EL (cell line): ENCODE data around the gene GABBR2.

Experiments used
- DNase-seq: peaks from one replicate; pipeline ENCODE4 v3.0.0-alpha.2; 2016

Gene GABBR2

DNA sequence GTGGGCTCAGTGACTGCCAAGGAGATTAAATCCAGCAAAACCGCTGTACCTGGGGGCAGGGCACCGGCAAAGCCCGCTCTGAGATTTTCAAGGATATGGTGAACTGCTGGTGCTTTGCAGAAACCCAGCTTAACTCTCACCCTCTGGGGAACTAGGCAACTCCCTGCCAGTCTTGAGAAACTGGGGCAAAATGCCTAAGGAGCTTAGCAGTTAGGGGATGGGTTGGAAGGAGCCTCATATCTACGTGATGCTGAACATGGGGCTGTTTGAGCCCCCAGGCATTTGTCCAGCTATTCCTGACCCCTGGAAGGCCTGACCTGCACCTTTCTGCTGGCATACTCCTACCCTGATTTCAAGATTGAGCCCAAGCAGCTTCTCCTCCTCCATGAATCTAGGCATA lies 344.6 kb downstream of the GABBR2 start:
- DNase-seq = no peak

DNA sequence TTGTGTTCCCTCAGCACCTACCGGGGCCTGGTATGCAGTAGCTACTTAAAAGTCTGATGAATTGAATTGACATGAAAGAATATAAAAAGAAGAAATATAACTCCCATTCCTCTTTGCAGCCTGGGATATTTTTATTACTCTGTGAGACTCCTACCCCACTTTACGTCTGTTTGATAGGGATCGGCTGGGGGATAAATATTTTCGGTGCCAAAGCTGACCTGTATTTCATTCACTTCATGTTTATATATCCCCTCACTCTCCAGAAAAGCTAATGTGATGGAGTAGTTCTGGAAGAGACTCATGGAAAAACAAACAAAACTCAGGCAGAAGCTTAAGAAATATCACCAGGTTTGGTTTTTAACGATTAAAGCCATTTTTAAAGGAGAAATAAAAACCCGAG lies 345.1 kb downstream of the GABBR2 start:
- DNase-seq = no peak

DNA sequence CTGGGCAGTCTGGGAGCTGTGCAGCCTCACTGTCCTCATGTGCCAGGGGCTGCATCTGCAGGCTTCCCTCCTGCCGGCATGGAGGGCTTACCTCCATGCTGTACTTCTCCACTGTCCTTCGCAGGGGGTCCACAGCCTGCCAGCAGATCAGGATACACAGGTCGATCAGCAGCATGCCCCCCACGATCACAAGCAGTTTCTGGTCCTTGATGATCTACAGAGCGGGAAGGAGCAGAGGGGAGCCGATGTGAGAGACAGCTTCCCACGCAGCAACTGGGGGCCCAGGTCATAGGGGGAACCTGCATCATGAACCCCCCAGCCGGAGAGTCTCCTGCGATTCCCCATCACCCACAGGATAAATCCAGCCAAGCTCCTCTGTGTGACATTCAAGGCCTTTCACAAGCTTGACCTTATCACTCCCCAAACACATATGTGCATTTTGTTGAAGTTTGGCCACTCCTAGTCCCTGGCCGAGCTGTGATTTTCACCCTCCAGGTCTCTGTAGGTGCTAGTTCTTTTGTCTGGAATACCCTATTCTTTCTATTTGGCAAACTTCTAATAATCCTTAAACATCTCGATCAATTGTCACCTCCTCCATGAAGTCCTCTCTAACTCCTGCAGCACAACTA lies 346.0 kb downstream of the GABBR2 start:
- no peak for DNase-seq

DNA sequence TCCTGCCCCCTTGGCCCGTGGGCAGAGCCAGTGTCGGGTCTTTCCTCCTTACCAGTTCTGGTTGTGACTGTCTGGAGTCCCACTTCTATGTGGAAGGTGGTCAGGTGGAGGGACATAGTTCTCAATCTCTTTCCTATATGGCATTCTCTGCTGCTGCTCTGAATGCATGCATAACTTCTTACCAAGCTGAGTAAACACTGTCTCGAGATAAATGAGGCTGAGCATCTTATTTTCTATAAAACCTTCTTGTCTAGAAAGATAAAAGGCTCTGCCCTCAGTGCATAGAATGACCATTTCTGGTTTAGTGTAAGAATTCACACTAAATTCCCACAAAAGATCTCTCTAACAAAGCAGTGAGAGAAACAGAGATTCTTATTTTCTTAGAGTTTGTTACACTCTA lies 347.1 kb downstream of the GABBR2 start:
- no peak for DNase-seq

DNA sequence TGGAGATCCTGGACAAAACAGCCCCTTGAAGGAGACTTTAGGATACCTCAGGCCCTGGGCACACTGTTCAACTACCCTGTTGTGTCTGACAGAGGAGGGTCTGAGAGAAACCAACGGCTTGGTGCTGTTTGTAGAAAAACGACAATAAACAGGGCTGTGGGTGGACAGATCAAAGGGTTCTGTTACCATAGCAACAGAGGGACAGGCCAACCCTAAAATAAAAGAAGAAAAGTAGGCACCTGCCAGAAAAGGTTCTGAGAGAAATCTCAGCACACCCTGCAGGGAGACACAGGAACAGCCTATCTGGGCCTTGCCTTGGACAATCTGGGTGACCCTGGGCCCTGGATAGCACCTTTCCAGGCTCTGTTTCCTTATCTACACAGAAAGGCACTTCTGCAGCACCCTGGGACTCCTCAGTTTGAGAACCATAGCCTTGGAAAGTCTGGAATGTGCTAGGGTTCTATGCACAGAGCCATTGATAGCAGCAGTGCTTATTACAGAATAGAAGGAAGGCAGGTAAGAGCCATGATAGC lies 348.5 kb downstream of the GABBR2 start:
- no peak for DNase-seq

DNA sequence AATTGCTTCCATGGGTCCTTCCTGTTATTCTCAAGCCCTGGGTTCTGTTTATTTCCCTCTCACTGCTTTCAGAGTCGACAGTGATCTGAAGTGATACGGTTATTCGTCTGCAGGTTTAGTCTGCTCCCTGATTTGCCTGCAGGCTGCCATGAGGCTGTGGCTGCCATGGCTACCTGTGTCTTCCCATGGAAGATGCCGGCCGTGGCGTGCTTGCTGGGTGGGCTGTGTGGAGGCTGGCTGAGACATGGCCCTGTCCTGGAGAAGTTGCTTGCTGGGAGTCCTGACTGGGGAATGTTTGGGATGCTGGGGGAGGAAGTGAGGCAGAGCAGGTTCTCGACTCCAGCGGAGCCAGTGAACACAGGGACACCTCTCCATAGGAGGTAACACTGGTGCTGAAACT lies 349.2 kb downstream of the GABBR2 start:
- DNase-seq = no peak

DNA sequence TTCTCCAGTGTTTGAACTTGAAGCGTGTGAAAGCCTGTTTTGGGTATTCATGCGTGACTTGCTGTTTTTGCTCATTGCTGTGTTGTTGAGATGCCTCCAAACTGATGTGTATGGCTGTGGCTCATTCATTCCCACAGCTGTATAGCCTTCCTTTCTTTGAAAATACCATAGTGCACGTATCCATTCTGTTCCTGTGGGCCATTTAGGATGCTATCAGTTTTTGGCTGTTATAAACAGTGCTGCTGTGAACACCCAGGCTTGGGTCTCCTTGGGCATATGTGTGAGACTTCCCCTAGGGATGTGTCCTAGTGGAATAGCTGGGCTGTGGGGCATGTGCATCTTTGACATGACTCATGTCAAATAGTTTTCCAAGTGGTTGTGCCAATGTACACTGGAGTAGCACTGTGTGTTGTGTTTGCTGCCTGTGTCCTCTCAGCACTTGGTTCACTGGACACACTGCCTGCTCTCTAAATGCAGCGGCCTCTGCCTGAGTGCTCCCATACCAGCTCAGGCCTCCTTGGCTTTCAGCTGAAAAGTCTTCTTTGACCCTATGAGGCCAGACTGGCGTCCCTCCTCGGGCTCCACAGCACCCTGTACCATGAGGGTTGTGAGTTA lies 350.7 kb downstream of the GABBR2 start:
- DNase-seq = peak; percentile 70

DNA sequence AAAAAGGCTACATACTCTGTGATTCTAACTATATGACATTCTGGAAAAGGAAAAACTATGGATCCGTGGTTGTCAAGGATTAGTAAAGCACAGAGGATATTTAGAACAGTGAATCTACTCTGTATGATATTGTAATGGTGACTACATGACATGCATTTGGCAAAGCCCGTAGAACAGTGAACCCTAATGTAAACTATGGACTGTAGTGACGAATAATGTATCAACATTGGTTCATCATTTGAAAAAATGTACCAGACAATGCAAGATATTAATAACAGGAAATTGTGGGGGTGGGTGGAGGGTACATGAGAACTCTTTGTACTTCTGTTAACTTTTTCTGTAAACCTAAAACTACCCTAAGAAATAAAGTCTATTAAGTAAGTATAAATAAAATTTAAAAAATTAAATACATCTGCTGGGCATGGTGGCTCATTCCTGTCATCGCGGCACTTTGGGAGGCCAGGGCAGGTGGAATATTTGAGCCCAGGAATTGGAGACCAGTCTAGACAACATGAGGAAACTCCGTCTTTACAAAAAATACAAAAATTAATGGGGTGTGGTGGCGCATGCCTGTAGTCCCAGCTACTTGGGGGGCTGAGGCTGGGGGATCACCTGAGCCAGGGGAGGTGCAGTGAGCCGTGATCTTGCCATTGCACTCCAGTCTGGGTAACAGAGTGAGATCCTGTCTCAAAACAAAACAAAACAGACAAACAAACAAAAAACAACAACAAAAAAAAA lies 351.6 kb downstream of the GABBR2 start:
- DNase-seq = peak; percentile 29

DNA sequence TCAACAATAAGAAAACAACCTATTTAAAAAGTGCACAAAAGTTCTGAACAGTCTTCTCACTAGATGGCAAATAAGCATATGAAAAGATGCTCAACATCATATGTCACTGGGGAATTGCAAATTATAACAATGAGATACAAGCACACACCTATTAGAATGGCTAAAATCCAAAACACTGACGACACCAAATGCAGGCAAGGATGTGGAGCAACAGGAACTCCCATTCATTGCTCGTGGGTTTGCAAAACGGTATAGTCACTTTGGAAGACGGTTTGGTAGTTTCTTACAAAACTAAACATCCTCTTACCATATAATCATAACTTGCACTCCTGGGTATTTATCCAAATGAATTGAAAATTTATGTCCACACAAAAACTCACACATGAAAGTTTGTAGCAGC lies 352.4 kb downstream of the GABBR2 start:
- DNase-seq = no peak

DNA sequence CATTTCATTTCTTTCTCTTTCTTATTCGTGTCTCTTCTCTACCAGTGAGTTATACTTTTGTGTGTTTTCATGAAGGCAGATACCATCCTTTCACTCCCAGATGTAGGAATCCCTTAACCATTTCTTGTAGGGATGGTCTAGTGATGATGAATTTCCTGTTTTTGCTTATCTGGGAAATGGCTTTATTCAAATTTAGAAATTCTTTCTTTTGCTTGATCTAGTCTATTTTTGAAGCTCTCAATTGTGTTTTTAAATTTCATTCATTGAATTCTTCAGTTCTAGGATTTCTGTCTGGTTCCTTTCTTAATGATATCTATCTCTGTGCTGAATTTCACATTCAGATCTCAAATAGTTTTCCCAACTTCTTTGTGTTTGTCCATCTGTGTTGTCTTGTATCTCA lies 357.4 kb downstream of the GABBR2 start:
- no peak for DNase-seq

DNA sequence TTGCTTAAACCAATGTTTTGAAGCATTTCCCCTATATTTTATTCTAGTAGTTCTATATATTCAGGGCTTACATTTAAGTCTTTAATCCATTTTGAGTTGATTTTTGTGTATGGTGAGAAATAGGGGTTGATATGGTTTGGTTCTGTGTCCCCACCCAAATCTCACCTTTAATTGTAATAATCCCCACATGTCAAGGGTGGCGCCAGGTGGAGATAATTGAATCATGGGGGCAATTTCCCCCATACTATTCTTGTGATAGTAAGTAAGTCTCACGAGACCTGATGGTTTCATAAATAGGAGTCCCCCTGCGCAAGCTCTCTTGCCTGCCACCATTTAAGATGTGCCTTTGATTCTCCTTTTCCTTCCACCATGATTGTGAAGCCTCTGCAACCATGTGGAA lies 361.1 kb downstream of the GABBR2 start:
- no peak for DNase-seq

DNA sequence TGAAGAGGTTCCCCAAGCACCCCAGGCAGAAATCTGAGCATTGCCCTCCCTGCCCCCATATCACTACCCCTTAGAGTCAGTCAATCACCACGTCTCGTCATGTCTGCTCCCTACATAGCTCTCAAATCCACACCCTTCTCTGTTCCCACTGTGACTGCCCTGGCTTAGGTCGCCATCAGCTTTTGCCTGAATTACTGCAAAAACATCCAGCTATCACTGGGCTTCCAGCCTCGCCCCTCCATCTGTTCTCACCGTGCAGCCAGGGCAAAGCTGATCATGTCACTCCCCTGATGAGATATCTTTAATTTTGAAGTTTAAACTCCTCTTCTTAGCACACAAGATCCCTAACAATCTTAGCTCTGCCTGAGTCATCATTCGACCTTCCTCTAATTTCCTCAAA lies 363.7 kb downstream of the GABBR2 start:
- no peak for DNase-seq

DNA sequence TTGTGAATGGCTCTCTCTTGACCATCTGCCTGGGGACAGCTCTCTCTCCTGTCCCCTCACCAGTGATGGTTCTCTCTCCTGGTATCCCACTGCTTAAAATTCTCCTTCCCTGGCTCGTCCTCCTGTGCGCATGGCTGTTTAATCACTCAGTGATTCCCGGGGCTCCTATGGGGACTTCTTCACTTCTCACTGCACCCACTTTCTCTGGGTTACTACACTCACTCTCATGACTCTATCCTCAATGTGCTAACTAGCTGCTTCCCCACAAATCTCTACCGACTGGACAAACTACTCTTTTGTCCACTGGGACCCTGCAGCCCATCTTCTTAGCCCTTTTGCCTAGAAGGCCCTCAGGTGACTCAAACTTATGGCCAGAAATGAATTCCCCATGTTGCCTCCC lies 364.2 kb downstream of the GABBR2 start:
- no peak for DNase-seq

DNA sequence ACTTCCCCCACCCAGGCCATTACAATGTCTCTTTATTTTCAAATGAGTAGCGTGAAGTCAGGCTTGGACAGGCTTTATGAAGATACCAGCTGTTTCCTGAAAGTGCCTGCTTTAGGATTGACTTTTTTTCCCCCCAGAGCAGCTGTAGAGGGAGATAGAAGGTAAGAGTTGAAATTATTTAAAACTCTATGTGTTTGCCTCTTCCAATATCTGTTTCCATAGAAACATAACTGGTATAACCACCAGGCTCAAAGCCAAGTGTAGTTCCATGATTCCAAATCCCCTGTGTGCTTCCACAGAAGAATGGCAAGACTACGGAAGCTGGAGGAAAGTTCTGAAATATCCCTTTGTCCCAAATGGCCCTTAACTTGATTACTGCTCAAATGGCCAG lies 365.9 kb downstream of the GABBR2 start:
- DNase-seq = no peak

DNA sequence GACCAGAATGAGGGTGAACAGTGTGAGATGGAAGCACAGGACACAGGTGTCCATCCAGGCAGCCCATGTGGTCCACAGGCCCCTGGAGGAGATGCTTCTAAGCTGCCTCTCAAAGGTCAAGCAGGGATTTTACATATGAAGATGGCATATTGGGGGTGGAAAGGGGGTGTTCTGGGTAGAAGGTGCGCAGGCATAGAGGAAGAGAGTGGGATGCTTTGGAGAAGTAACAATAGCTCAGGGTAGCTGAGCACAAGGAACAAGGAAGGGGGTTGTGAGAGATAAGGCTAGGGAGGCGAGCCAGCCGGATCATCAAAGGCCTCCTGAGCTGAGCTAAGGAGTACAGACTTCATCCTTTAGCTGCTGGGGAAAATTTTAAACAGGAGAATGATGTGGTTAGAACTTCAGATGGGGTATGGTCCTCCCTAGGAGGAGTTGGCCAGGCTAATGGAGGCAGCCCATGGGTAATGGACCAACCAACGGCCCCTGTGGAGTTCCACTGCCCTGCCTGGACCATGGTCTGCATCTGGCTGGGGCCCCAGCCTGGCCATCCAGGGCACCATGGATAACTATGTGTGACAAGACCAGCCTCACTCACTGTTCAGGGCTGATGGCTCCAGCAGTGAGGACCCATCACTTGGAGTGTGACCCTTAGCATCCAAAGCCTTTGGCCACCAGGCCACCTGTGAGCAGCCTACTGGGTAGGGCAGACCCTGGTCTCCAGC lies 366.5 kb downstream of the GABBR2 start:
- DNase-seq = no peak

DNA sequence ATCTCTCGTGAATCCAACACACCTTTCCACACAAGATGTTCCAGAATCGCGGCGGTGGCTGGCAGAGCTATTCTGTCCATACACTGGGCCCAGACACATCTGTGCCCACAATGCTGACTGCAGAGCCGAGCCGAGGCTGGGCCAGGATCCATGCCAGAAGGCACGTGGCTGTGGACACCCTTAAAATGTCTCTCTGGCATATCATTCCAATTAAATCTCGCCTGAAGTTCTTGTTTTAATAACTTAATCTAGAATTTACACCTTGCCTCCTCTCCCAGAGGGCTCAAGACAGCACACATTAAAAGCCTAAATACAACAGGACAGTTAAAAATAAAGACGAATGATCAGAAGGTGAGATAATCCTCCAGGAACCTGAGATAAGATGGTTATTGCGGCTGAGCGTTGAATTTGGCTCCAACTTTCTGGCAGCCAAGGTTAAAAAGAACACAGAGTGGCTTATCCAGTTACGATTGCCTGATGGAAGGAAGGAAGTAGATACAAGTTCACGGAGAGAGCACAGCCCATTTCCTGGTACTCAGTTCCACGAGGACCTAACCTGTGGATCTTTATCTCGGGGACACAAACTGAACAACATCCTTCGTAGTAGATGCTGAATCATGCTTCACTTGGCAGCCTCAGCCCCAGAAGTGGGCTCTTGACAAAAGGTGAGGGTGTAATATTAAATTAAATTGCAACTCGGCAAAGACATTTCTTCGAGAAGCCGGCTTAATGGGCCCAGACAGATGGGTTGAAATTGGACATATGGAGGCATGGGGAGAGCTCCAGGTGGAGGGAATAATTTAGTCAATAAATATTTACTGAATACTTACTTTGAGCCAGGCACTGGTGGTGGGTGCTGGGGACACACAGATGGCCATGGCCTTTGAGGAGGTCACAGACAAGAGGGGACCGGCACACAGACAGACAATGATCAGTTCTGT lies 367.3 kb downstream of the GABBR2 start:
- DNase-seq = no peak

DNA sequence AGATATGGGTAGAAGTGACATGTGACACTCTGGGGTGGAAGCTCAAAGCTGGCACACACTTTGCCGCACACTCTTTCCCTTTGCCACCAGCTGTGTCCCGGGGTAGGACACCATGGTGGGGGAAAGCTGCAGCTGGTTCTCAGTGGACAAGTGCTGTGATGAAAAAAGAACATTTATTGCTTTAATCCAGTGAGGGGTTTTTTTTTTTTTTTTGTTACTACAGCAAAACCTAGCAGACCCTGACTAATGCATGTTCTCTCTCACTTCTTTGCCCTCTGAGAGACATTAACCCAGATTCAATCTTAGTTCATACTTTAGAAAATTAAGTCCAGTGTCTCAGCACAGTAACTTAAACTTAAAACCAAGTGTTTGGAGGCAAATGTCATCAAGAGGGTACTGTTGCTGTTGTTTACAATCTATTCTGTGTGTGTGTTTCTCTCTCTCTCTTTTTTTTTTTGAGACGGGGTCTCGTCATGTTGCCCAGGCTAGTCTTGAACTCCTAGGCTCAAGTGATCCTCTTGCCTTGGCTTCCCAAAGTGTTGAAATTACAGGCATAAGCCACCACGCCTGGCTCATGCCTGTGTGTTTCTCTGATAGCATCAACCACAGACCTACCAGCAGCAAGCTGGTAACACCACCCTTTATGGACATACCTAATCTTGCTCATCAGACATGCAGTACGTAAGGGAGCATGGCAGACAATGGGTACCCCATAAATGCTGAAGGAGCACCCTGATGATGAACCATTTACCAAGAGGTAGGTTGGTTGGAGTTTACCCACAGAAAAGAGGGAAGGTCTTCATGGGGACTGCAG lies 368.5 kb downstream of the GABBR2 start:
- no peak for DNase-seq

DNA sequence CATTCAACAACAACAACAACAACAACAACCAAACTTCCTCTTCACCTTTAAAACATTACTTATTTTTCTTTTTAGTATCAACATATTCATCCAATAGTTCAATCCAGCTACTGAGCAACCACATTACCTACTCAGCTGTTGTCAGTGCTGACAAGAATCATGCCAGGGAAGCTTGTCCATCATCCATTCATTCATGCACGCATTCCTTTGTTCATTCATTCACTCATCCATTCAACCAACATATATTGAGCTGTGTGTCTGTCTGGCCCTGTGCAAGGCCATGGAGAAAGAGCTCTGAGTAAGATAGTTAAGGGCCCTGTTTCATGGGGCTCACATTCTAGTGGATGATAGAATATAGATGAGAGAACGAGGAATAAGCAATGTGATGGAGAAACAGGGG lies 373.1 kb downstream of the GABBR2 start:
- no peak for DNase-seq

DNA sequence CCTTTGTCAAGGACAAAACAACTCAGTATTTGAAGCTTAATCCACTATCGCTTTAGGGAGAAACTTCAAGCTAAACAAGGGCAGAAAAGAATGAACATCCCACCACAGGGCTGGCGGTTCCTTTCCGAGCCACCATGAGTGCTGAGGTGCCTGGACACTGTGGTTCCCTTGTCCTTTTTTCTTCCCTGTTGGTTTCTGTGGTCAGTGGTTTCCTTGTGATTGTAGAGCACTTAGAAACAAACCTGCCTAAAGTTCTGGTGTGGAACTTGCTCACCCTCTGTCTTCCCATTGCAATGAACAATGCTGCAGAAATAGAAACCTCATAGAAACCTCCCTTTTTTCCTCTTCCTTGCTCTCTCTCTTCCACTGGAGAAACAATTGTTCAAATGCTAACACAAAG lies 373.9 kb downstream of the GABBR2 start:
- DNase-seq = no peak

DNA sequence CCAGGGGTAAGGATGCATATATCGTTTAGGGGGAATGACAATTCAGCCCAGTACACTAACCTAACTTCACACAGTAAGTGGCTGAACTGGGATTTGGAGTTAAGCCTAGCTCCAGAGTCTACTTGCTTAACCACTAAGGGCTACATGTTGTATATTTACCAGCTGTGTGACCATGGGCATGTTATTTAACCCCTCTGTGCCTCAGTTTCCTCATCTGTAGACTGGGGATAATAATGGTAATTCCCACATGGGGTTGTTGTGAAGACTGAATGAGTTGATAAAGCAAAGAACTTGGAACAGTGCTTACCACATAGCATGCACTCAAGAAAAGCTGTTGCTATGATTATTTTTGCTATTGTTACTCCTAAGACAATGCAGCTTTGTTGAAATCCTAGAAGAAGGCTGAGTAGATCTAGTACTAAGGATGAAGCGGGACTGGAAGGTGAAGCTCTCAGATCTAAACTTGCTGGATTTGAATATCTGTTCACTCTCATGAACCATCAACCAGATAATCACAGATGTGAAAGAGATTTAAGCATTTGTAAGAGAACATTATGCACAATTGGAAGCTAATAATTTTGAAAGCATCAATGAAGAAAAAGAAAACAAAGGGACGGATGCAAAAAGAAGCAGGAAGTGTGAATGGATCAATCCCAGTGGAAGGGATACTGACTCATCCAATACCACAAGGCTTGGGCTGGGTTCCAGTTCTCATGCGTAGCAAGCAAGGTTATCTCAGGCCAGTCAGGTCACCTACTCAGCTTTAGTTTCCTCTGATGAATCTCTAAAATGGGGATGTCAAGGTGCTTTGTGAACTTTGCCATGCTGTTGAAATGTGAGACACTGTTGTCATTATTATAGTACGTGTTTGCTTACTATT lies 374.8 kb downstream of the GABBR2 start:
- DNase-seq = peak; percentile 85
